IPS DF 4.7 (cell line): ENCODE measurements around the gene DLG1.
"Not testable (repeated sequence)": the region's sequence is repeated elsewhere in the genome, so short reads cannot be mapped to it uniquely, and the experiment has no call there.

ENCODE experiments used
- DNase-seq: peaks from one replicate; pipeline ENCODE4 v3.0.0-alpha.2; 2013; ENCODE audit warnings: low spot score; ENCODE audit errors: extremely low read depth

DLG1 gene

DNA sequence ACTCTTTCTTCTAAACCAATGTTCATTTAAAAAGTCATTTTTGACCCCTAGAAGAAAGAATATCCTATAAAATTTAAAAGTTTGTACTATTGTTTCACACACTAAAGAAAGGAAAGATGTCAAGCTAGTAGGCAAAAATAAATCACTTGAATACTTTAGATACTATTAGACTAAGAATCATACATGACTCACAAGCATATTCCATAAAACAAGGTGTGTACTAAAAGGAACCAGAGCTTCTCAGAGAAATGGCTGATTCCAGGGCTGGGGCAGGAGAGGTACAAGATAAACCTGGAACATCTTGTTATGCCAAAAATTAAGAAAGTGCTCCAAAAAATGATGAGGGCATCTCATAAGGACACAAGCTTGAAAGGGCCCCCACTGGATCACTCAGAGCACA is 8.7 kb downstream of the DLG1 start:
- DNase-seq: no peak

DNA sequence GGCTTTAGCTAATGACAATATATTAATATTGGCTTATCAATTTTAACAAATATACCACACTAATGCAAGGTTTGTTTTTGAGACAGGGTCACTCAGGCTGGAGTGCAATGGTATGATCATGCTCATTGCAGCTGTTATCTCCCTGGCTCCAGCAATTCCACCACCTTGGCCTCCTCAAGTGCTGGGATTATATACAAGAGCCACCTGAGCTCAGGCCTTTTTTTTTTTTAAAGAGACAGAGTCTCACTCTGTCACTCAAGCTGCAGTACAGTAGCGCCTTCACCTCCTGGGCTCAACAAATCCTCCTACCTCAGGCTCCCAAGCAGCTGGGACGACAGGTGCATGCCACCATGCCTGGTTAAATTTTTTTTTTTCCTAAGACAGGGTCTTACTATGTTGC is 11.7 kb downstream of the DLG1 start:
- no peak for DNase-seq

DNA sequence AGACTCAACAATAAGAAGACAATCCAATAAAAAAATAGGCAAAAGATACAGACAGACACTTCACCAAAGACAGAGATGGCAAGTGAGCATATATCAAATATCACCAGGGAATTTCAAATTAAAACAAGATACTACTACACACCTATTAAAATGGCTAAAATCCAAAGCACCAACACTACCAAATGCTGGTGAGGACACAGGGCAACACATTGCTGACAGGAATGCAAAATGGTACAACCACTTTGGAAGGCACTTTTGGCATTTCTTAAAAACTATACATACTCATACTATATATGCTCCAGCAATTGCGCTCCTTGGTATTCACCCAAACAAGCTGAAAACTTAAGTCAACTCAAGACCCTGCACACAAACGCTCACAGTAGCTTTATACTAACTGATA is 12.9 kb downstream of the DLG1 start:
- no peak for DNase-seq

DNA sequence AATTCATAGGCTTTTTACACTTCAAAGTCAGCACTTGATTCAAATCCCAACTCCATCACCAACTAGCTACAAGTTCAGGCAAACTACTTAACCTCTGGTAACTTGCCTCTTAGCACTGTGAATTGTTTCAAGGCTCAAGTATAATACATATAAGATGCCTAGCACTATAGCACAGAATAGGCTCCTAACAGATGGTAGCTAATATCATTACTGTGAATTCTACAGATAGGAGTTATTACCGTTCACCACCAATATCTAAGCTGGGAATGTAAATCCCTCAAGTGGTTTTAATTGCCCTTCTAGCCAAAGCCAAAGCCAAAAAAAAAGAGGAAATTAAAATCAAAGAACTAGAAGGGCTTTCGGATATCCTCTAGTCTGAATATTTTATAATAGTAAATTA is 15.4 kb downstream of the DLG1 start:
- DNase-seq: no peak

DNA sequence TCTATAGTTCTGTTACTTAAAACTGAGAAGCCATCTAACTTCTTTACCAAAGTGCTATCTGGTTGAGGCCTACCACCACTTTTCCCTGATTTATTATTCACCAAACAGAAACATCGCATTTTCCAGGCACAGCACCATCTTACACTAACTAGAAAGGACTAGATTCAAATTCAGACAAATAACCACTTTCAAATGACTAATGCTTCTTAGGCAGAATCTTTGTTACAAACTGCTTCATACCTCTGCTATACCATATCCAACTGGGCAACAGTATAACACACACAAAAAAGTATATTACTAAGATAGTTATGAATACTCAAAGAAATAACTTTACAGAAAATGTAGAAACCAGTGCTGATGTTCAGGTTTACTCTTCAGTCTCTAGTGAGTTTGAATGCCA is 16.6 kb downstream of the DLG1 start:
- no peak for DNase-seq

DNA sequence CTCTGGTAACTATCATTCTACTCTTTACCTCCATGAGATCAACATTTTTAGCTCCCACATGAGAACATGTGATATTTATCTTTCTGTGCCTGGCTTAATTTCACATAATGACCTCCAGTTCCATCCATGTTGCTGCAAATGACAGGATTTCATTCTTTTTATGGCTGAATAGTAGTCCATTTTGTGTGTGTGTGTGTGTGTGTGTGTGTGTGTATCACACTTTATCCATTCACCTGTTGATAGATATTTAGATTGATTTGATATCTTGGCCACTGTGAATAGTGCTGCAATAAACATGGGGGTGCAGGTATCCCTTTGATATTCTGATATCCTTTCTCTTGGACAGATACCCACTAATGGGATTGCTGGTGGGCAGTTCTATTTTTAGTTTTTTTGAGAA is 18.3 kb downstream of the DLG1 start:
- DNase-seq: no peak

DNA sequence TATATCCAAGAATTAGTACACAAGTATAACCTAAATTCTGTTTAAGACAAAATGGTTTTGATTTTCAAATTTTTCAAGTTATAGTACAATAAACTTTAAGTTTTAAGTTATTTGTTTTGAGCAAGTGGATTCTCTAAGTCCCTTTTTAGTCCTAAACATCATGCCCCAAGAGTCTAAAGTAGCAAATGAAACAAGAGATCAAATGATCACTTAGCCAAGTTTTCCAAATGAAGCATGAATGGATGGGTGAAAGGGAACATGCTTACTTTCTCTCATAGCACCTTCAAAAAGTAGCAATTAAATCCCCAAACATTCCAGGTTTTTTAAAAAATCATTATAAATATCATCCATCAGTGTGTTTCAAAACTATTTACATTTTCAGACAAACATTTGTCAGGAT is 19.5 kb downstream of the DLG1 start:
- no peak for DNase-seq

DNA sequence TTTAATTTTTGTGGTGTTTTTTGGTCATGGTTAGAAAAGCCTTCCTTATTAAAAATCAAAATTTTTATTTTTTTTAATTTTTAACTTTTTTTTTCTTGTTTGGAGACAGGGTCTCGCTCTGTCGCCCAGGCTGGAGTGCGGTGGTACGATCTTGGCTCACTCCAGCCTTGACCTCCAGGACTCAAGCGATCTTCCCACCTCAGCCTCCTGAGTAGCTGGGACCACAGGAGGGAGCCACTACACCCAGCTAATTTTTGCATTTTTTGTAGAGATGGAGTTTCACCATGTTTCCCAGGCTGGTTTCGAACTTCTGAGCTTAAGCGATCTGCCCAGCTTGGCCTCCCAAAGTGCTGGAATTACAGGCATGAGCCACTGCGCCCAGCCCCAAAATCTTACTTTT is 21.6 kb downstream of the DLG1 start:
- not testable (repeated sequence) for DNase-seq

DNA sequence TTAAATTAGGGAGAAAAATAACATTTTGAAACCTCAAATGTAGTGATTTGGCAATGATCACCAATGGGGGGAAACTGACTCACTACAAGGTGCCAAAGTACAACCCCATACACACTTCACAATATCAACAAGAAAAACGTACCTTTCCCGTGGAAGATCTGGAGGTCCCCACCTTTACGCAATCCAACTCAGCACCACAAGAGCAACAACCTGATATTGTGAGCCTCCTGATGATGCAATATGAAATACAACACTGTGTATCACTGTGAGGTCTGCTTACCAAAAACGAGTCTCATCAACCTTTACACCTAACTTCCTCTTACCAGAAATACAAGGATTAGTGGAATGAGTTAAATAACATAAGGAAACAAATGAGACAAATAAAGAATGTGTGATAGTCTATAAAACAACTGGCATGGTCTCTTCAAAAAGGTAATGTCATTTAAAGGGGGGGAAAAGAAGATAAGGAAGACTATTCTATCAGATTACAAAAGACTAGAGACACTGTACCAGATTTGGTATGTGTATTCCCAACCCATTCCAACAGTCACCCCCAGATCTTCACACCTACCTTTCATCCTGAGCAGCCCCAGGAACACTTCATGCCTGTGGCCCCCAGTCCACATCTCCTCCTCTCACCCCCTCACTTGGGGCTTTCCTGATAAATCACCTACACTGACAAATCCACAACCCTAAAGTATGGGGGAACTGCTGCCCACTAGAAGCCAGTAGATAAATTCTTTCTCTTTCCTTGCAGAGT is 27.7 kb downstream of the DLG1 start:
- no peak for DNase-seq

DNA sequence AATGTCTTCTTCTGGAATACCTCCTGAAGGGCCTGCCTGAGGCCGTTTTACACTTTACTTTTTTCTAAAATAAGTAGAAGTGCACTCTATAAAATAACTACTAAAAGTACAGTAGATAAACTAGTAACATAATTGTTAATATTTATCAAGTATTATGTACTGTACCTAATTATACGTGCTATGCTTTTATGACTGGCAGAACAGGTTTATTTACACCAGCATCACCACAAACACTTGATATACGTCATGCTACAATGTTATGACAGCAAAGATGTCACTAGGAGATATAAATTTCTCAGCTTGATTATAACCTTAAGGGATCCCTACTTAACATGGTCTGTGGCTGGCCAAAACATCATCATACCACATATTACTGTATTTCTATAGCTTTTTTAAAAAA is 29.4 kb downstream of the DLG1 start:
- DNase-seq: no peak

DNA sequence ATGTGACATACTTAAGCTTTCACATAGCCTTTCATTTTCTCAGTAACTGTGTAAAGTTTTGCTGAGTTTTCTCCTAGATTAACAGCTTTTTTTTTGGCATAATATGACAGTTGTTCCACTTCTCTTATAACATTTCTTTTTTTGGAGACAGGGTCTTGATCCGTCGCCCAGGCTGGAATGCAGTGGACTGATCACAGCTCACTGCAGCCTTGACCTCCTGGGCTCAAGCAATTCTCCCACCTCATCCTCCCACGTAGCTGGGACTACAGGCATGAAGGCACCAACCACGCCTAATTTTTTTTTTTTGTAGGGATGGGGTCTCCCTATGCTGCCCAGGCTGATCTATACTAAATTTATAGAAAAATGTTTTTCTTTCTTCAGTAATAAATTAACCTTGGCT is 30.1 kb downstream of the DLG1 start:
- DNase-seq: no peak

DNA sequence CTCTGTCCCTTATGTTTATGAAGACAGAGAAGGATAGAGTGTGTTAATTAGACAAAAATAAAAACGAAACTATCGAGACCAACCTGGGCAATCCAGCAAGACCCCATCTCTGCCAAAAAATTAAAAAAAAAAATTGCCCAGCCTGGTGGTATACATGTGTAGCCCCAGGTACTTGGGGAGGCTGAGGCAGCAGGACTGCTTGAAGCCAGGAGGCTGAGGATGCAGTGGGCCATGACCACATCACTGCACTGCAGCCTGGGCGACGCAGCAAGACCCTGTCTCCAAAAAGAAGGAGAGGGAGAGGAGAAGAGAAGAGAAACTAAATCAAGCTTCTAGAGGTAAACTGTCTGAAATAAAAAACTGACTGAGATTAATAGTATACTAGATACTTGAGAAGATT is 32.1 kb downstream of the DLG1 start:
- no peak for DNase-seq

DNA sequence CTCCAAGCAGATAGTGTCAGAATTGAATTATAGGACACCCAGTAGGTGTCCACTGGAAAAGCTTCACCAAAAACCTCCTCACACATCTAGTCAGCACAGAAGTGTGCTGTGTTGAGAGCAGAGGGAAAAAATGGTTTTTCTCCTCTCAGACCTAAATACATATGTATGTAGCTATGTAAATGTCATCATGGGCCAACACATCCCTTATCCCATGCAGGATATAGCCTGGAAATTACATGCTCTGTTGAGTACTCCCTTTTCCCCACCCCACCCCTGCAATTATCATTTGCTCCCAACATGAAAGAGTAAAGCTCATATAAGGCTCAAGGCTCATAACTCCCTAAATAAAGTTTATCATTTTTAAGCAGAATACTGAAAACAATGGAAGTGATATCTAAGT is 35.7 kb downstream of the DLG1 start:
- DNase-seq: no peak

DNA sequence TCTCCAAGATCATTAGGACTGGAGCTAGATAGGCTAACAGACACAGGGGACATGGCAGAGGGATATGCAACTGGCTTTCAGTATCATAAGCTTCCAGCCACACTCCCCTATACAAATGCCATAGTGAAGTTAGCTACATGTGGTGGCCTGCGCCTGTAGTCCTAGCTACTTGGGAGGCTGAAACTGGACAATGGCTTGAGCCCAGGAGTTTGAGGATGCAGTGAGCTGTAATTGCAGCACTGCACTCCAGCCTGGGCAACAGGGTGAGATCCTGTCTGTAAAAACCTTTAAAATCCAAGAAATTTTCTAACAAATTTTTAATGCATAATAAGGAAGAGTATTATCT is 37.3 kb downstream of the DLG1 start:
- no peak for DNase-seq

DNA sequence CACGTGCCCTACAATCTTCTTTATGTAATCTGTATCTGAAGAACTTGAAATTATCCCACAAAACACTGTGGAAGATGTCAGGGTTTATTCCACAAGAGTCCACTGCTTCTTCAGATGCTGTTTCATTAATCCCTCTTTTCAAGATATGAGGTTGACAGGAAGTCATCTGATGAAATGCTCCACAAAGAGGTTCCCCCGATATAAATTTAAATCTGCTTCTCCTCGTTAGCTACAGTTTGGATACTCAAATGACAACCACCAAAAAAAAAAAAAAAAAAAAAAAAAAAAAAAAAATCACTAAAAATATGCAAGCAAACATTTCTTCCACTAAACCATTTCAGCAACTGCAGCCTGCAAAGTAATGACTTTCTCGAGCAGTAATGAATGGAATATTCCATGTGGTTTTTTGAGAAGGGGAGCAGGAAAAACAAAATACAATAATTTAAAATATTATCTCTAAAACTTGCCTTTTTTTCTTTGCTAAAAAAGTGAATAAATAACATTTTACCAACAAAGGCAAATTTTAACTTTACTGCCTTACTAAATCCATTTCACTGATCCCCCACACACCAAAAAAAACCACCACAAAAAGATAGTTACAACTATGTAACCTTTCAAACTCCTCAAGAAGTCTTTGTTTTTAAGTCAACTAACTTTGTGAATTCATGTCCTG is 37.8 kb downstream of the DLG1 start:
- no peak for DNase-seq

DNA sequence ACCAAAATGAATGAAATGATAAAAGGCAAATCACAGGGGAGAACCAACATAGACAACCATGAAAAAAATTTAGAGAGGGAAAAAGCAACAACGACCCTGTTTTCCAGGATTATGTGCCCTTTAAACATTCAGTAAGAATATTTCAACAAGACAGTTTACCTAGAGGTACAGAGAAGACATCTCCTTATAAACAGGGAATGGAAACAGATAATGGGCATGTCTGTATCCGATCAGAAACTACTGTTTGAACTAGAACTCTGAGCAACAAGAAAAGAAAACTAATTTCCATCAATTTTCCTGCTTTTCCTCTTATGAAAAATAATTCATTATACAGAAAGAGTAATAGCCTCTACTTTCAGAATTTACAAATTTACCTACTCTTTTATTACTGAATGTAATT is 39.3 kb downstream of the DLG1 start:
- DNase-seq: no peak

DNA sequence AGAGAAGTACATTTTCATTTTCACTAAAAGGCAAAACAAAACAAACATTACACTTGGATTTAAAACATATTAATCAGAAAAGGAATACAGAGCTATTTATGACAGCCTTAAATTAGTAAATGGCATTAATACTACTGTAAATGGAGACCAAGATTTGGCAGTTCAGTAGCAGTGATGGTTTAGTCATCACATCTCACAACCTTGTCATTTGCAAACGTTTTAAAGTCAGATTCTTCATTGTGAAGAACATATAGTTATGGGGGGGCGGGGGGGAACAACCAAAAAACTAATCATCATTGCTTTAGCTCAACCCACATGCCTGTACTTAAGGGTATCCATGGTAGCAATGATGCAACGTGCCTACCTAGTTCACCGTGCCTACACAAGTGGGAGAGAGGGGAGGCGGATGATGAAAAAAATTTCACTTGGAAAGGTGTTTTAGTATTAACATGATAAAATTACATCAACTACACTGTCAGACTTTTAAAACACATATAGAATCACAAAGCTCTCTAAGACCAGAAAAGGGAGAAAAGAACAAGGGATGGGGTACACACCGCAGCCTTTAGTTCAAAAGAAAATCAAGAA is 40.1 kb downstream of the DLG1 start:
- no peak for DNase-seq

DNA sequence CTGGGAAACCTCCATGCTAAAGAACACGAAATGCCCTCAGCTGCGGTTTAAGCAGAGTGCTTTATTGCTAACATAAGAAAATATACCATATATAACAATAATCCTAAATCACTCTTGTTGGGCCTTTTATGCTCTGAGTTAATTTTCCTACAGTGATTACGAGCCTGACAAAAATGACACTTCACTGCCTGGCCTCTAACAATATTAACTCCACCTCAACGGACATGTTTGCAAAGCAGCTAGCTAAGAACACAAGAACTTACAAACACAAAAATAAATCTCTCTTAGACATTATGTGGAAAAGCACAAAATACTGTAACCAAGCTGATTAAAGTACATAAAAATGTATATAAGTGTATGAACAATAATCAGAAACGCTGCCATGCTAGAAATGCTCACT is 40.7 kb downstream of the DLG1 start:
- no peak for DNase-seq

DNA sequence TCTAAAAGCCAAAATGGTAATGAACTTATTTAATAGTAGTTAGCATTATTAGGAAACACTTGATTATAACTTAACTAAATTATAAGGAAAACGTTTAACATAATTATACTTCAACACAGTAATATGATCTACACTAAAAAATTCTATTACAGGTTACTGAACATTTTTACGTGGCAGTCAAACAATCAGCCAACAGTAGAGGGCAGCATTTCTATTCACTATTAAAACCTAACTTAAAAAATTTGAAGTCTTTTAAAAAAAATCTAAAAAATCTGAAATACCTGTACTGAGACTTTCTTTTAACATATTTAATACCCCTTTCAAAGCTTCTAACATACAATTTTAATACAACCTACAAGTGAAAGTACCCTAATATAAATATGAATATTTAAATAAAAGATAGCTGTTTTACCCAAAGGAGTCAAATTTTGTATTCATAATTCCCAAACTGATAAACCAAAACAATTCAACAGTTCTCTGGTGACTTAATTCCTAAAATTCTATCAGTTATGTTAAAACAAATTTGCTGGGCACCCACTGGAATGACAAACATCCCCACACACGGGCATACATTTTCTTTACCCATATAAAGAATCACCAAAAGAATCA is 41.5 kb downstream of the DLG1 start:
- no peak for DNase-seq

DNA sequence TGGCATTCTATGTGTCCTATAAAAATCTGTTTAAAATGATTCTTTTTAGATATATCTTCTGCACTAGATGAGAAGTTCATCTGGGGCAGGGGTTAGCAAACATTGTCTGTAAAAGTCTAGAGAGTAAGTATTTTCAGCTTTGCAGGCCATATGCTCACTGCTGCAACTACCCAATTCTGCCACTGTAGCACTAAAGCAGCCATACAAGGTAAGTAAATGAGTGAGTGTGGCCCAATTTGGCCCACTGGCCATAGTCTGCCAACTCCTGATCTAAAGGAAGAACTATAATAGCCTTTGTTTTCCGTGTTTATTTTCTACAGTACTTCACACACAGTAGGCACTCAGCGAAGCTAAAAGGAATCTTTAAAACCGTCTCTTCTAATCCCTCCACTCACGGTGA is 42.3 kb downstream of the DLG1 start:
- no peak for DNase-seq

DNA sequence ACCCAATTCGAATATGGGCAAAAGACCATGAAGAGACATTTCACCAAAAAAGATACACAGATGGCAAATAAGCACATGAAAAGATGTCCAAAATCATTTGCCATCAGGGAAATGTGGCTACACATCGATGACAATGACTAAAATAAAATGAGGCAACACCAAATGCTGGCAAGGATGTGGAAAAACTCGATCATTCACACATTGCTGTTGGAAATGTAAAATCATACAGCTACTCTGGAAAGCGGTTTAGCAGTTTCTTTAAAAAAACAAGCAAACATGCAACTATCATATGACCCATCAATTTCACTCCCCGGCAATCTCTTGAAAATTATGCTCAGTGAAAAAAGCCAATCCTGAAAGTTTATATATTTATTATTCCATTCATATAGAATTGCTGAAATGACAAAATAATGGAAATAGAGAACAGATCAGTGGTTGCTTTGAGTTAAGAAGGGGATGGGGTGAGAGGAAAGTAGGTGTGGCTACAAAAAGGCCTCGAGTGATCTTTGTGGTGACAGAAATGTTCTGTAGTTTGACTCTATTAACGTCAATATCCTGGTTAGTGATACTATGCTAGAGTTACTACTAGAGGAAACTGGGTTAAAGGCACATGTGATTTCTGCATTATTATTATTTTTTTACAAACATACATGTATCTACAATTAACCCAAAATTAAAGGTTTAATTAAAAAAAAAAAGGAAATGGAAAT is 45.0 kb downstream of the DLG1 start:
- no peak for DNase-seq

DNA sequence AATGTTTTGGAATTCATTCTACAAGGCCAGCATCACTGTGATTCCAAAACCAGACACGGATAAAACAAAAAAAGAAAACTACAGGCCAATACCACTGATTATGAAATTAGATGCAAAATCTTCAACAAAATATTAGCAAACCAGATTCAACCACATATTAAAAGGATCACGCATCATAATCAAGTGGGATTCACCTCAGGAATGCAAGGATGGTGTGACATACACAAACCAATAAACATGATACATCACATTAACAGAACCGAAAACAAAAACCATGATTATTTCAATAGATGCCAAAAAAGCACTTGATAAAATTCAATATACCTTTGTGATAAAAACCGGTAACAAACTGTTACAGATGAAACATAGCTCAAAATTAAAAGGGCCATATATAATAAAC is 48.9 kb downstream of the DLG1 start:
- no peak for DNase-seq
